ENCODE data around the gene AAK1. TPM values are rescaled to one million over a fixed set of nuclear protein-coding genes. Genes with fewer than 3 reads are reported as not detected.

The AAK1 gene
- polyA plus RNA-seq, 1 donor from 2014 or later: 26.7 TPM

GRCh38 chr2:69466728-69467127, 176.8 kb downstream of the AAK1 start:
- no peaks in the 10 kb centered on the region for H3K36me3 ChIP-seq (ENCODE audit: insufficient read depth, low read length)

More at GRCh38 chr2:69466728-69467127, 176.8 kb downstream of the AAK1 start:
- Histone ChIP-seq H3K9me3 (ENCODE audit: low read length) (no peaks in the 10 kb centered on the region), H3K4me3 (ENCODE audit: low read length) (no peak overlapping the region), H4K20me1 (ENCODE audit: insufficient read depth) (no peaks in the 10 kb centered on the region), H3K9ac (ENCODE audit: low read length) (no peak overlapping the region), H3K4me2 (ENCODE audit: low read length) (no peak overlapping the region), H3K9me2 (ENCODE audit: insufficient read depth, low read length) (no peaks in the 10 kb centered on the region), H2AFZ (ENCODE audit: low read depth, low read length) (no peak overlapping the region), H3K27me3 (ENCODE audit: insufficient read depth, low read depth, low read length) (no peaks in the 10 kb centered on the region), H3F3A (ENCODE audit: insufficient read depth, low read length, poor library complexity, severe bottlenecking) (no peaks in the 10 kb centered on the region), H3K27ac (ENCODE audit: low read length) (no peak overlapping the region), H3K79me2 (replicated peaks; ENCODE audit: insufficient read depth, low read length) (no peaks in the 10 kb centered on the region)
- TF ChIP-seq MXI1 (conservative IDR thresholded peaks at IDR 0.05; ENCODE audit: poor library complexity, severe bottlenecking): no peak
- TF ChIP-seq EZH2 (IDR thresholded peaks at IDR 0.05; ENCODE audit: borderline replicate concordance, insufficient read depth, low read length, poor library complexity, severe bottlenecking): no peak
- no peak for TF ChIP-seq CTCF (IDR thresholded peaks at IDR 0.05; ENCODE audit: poor library complexity, severe bottlenecking)
- no peak for TF ChIP-seq TAF1 (IDR thresholded peaks at IDR 0.05; ENCODE audit: low read depth)
- TF ChIP-seq EP300 (conservative IDR thresholded peaks at IDR 0.05; ENCODE audit: poor library complexity, severe bottlenecking): no peak
- TF ChIP-seq RAD21 (conservative IDR thresholded peaks at IDR 0.05): no peak
- TF ChIP-seq SMC3 (conservative IDR thresholded peaks at IDR 0.05; ENCODE audit: poor library complexity): no peak
- no peak for TF ChIP-seq REST (IDR thresholded peaks at IDR 0.05; ENCODE audit: borderline replicate concordance)
- no peak for TF ChIP-seq POLR2AphosphoS5 (IDR thresholded peaks at IDR 0.05)

All from neural cell (in vitro differentiated cells).